GM18520 (cell line): ENCODE results near the gene FOSL2.

Experiments
- ATAC-seq: cut with Tn5 transposase; IDR thresholded peaks from one replicate; pipeline ENCODE4 v1.9.1; 2021; ENCODE audit not compliant: unreplicated experiment

The FOSL2 gene

GRCh38 chr2:28356095-28356911 lies 36.4 kb upstream of the FOSL2 start:
- ATAC-seq, result no peak

GRCh38 chr2:28357055-28357454 lies 35.6 kb upstream of the FOSL2 start:
- no peak for ATAC-seq

GRCh38 chr2:28357948-28358667 lies 34.5 kb upstream of the FOSL2 start:
- ATAC-seq, result no peak

- no peak for ATAC-seq
These were observed 33.9 kb upstream of the FOSL2 start for GRCh38 chr2:28358668-28359201.

- peak; percentile 50 for ATAC-seq
These were observed 33.2 kb upstream of the FOSL2 start for GRCh38 chr2:28359222-28360057.

GRCh38 chr2:28360058-28360717 lies 32.5 kb upstream of the FOSL2 start:
- ATAC-seq, result no peak

GRCh38 chr2:28360718-28361293 lies 31.9 kb upstream of the FOSL2 start:
- no peak for ATAC-seq

- no peak for ATAC-seq
These were observed 30.5 kb upstream of the FOSL2 start for GRCh38 chr2:28361991-28362710.

- ATAC-seq, result no peak
These were observed 29.6 kb upstream of the FOSL2 start for GRCh38 chr2:28362991-28363521.

GRCh38 chr2:28363686-28364280 lies 28.9 kb upstream of the FOSL2 start:
- no peak for ATAC-seq

- ATAC-seq, result no peak
These were observed 28.0 kb upstream of the FOSL2 start for GRCh38 chr2:28364610-28365009.

- no peak for ATAC-seq
These were observed 27.5 kb upstream of the FOSL2 start for GRCh38 chr2:28365158-28365557.

- ATAC-seq, result no peak
These were observed 26.5 kb upstream of the FOSL2 start for GRCh38 chr2:28366149-28366495.

GRCh38 chr2:28366496-28367282 lies 26.0 kb upstream of the FOSL2 start:
- ATAC-seq, result no peak

- ATAC-seq, result no peak
These were observed 24.8 kb upstream of the FOSL2 start for GRCh38 chr2:28367667-28368356.

GRCh38 chr2:28368357-28368798 lies 24.3 kb upstream of the FOSL2 start:
- ATAC-seq, result no peak

GRCh38 chr2:28369358-28369757 lies 23.3 kb upstream of the FOSL2 start:
- no peak for ATAC-seq

- no peak for ATAC-seq
These were observed 22.3 kb upstream of the FOSL2 start for GRCh38 chr2:28370354-28370753.
